ES-I3 (cell line): Measurements from ENCODE around the gene TBC1D2.

Experiments
- H3K36me3 ChIP-seq: 2 replicates; pipeline ENCODE4 v1.6.1; 2013; ENCODE audit warnings: mild to moderate bottlenecking, low read length, control low read depth, moderate library complexity; ENCODE audit not compliant: insufficient read depth
- H3K4me1 ChIP-seq: 2 replicates; pipeline ENCODE4 v1.6.1; 2013; ENCODE audit warnings: mild to moderate bottlenecking, control low read depth, low read length; ENCODE audit not compliant: insufficient read depth
- H3K9ac ChIP-seq: 2 replicates; pipeline ENCODE4 v1.6.1; 2013; ENCODE audit warnings: low read depth, mild to moderate bottlenecking, low read length, moderate library complexity
- H3K9me3 ChIP-seq: 2 replicates; pipeline ENCODE4 v1.6.1; 2013; ENCODE audit warnings: mild to moderate bottlenecking, low read length, moderate library complexity; ENCODE audit not compliant: control insufficient read depth, insufficient read depth

TBC1D2 gene

DNA sequence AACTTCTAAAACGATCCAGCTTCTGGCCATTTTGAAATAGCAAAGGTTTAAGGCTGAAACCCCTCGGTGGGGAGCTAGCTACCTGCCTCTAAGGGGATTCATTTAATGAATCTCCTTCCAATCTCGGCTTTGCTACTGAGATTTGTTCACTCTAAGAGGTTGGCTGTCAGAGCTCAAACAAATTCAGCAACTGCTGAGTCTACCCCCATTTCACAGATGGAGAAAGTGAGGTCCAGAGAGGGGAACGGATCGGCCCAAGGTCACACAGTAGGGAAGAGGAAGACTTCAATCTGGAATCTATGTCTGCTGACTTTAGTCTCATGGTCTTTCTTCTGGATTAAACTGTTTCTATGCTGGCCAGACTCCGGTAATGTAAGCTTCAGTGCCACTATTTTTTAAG, 66.0 kb downstream of the TBC1D2 start:
- no peaks in the 10 kb centered on the region for H3K9me3 ChIP-seq
- H3K36me3 ChIP-seq = no peaks in the 10 kb centered on the region
- H3K4me1 ChIP-seq = peaks cover 13% of the 10 kb centered on the region
- no peak overlapping the region for H3K9ac ChIP-seq

DNA sequence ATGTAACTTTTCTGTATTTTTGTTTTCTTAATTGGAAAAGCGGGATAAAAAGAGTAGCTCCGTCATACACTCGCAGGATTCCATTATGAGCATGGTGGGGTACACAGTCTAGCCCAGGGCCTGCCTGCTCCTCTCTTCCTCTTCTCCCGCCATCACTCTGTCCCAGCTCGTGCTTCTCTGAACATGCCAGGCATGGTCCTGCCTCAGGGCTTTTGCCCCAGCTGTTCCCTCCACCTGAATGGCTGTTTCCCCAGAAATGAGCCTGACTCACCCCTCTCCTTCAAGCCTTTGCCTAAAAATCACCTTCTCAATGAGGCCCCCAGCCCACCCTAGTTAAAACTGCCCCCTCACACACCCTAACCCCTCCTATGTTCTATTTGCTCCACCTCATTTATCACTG, 67.5 kb downstream of the TBC1D2 start:
- Histone ChIP-seq H3K4me1 (peaks cover 9% of the 10 kb centered on the region), H3K36me3 (no peaks in the 10 kb centered on the region), H3K9ac (no peak overlapping the region), H3K9me3 (no peaks in the 10 kb centered on the region)

DNA sequence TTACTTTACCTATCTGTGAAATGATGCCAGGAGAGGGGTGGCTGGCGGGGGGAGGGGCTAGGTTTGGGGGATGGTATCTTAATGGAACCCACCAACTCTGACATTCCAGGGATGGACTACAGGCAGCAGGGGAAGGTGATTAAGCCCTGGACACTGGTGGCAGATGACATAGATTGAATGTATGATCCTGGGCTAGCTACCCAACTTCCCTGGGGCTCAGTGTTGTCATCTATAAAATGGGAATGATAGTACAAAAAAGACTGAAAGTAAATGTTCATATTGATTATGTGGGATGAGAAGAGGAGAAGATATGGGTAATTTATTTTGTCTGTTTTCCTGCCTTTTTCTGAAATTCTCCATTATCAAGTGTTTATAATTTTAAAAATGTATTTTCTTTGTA, 69.2 kb downstream of the TBC1D2 start:
- H3K9me3 ChIP-seq = no peaks in the 10 kb centered on the region
- no peak overlapping the region for H3K9ac ChIP-seq
- peaks cover 18% of the 10 kb centered on the region for H3K4me1 ChIP-seq
- H3K36me3 ChIP-seq = no peaks in the 10 kb centered on the region

DNA sequence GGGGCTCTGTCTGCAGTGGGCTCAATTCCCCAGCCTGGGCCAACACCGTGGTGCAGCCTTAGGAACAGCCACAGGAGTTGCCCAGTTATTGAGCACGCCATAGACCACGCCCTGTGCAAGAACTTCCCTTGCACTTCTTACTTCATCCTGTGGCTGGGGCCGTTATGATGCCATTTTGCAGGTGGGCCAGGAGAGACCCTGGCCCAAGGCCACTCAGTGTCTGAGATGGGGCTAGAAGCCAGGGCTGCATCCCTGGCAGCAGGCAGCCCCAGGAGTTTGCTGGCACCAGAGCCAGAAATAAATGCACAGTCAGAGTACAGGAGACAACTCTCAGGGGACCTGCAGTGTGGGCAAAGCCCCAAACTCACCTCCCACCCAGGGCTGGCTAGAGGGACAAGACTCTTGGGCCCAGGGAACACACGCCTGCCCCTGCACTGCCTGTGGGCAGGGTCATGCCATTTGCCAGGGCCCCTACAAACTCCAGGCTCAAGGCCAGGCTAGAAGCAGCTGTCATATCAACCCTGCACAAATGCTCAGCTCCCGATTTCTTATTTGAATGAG, 69.8 kb downstream of the TBC1D2 start:
- no peaks in the 10 kb centered on the region for H3K9me3 ChIP-seq
- H3K36me3 ChIP-seq = no peaks in the 10 kb centered on the region
- H3K4me1 ChIP-seq = peaks cover 14% of the 10 kb centered on the region
- H3K9ac ChIP-seq = no peak overlapping the region

DNA sequence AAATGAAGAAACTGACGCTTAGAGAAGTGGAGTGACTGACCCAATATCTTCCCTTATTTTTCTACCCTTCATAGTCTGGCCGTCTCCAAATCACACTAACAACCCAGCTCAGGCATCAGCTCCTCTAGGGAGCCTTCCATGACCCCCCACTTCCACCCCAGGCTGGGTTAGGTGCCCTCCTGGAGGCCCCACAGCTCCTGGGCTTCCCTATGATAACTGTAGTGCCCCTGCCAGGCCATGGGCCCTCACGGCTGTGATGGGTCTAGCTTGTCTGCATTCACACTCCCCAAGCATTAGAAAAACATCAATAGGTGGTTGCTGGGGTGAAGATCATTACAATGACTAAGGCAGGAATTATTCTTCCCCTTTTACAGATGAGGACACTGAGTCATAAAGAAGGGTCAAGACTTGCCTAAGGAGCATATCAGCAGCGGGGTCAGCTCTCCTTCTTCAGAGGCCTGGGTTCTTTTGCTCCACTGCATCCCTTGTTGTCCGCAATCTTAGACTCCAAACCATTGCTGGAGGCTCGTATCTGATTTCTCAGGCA, 70.4 kb downstream of the TBC1D2 start:
- no peaks in the 10 kb centered on the region for H3K36me3 ChIP-seq
- no peaks in the 10 kb centered on the region for H3K9me3 ChIP-seq
- peaks cover 14% of the 10 kb centered on the region for H3K4me1 ChIP-seq
- no peak overlapping the region for H3K9ac ChIP-seq

DNA sequence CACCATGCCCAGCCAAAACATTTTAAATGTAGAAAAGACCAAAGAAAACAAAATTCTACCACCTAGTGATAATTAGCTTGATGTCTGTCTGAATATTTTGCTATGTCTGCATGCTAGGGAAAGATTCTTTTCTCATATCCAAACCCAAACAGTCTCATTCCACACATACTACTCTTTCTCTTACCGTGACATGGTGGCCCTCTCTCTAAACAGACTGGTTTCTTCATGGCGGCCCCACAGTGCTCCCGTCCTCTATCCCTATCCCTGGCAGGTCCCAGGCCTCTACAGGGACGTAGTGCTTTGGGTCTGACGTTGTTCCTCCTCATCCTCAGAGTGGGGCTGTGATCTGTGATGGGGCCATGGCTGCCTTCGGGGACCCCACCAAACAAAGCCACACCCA, 71.1 kb downstream of the TBC1D2 start:
- Histone ChIP-seq H3K9me3 (no peaks in the 10 kb centered on the region), H3K9ac (no peak overlapping the region), H3K4me1 (peaks cover 14% of the 10 kb centered on the region), H3K36me3 (no peaks in the 10 kb centered on the region)

DNA sequence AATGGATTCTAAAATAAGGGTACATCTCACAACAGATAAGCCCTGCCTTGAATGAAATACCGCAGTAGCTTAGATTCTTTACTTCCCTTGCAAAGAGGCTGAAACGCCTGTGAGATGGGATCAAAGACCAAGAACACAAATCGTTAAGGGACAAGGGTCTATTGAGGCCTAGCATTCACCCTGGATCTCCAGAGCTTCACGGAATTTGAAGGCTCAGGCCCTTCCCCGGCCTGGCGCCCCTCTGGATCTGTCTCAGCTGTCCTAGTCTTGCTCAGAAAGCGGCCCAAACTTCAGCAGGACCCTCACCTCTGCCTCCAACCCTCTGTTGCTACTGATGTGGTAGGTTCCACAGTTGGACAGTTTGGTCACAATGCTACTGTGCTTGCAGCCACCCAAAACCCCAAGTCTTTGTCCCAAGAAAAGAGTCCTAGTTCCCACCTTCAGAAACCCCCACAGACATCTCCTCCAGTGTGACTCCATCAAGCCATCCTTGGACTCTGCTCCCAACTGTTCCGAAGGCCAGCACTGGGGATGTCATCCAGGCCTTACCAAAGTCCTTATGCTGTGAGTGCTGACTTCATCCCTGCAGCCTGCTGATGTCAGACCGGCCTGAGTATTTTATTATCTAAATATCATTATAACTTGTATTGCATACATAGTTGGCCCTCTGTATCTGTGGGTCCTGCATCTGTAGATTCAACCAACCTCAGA, 72.4 kb downstream of the TBC1D2 start:
- Histone ChIP-seq H3K9me3 (no peaks in the 10 kb centered on the region), H3K9ac (no peak overlapping the region), H3K4me1 (peaks cover 11% of the 10 kb centered on the region), H3K36me3 (no peaks in the 10 kb centered on the region)

DNA sequence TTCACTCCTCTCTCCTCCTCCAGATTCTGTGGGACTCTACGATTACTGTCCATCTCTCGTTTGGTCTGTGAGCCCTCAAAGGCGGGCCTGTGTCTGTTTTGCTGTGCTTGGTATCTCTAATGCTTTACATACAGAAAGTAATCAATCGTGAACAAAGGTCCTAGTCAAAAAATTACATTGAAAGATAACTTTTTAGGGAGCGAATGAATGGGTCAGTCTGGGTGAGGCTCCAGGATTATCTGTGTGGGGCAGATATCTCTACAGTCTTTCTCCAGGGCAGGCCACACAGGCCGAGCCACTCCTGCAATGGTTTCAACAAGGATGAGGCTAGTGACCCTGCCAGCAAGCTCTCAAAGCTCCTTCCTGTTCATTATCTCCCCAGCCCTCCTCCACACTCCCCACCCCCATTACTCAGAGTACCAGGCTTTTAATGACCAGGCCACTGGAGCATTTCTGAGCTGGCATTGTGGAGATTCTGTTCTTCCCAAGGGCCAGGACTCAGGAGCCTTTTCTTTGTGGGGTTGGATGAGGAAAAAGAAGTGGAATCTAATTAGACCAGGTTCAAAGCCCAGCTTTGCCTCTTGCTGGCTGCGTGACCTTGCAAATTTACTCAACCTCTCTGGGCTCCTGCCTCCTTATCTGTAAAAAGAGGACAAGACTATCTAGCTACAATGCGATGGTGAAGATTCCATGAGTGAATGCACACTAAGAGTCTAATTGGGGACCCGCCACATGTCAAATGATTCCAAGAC, 73.2 kb downstream of the TBC1D2 start:
- H3K36me3 ChIP-seq = no peaks in the 10 kb centered on the region
- no peaks in the 10 kb centered on the region for H3K9me3 ChIP-seq
- H3K9ac ChIP-seq = no peak overlapping the region
- peaks cover 11% of the 10 kb centered on the region; the same call in 1 of the 2 replicates for H3K4me1 ChIP-seq

DNA sequence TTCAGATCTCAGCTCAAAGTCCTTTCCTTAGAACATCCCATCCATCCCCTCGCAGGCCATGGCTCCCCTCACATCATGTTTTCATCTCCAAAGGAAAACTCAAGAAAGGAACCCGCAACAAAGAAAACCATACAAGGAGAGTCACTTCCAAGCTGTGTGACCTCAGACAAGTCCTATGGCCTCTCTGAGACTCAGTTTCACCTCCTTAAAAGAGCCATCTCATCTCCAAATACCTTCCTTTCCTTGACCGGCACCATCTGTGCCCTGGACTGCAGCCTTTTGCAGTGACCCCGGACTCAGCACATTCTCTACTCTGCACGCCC, 73.7 kb downstream of the TBC1D2 start:
- Histone ChIP-seq H3K9me3 (no peaks in the 10 kb centered on the region), H3K9ac (no peak overlapping the region), H3K4me1 (peaks cover 11% of the 10 kb centered on the region; the same call in 1 of the 2 replicates), H3K36me3 (no peaks in the 10 kb centered on the region)

DNA sequence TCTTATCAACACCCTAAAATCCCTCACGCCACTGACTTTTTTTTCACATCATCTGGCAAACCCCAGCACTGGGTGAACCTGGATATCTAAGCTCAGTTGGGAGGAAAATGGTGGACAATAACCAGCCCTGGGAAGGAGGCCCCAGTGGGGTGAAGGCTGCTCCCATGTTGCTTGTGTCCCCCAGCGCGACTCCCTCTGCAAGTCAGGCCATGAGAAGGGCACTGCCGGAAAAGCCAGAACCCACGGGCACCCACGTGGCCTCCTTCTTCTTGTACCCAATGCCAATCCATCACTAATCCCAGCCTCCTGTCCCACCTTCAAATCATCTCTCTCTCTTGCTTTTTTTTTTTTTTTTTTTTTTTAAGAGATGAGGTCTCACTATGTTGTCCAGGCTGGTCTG, 74.5 kb downstream of the TBC1D2 start:
- no peak overlapping the region for H3K9ac ChIP-seq
- H3K36me3 ChIP-seq = no peaks in the 10 kb centered on the region
- H3K9me3 ChIP-seq = no peaks in the 10 kb centered on the region
- H3K4me1 ChIP-seq = peaks cover 11% of the 10 kb centered on the region; the same call in 1 of the 2 replicates

DNA sequence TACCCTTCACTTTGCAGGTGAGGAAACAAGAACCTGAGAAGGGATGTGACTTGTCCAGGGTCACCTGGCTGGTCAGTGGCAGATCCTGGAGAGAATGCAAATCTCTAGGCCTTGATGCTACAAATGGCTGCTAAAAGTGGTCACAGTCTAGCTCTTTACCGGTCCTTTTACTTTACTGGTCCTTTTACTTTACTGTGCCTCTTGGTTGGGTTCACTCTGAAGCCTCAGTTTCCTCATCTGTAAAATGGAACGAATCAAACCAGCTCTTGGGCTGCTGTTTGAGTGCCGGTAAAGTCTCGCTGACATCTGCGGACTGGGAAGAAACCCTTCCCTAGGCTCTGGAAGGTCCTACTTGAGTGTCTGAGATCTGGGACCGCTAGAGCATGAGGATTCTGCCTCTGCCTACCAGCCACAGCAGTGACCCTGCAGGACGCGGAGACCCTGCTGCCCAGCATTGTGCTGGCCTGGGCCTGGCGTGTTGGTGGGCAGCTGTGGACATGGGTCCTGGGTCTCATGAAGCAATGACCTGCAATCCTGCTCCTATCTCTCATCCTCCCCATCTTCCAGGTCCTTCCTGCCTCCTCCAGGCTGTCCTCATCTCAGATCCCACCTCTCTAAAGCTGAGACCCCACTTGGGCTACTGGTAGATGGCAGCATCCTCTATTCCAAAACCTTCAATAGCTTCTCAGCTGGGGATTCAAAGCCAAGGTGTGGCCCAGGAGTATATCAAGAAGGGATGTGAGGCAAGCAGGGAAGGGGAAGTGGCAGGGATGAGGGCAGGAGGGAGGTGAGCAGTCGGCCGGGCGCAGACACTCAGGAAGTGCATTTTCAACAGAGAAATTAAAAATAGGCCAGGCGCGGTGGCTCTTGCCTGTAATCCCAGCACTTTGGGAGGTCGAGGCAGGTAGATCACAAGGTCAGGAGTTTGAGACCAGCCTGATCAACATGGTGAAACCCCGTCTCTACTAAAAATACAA, 76.3 kb downstream of the TBC1D2 start:
- Histone ChIP-seq H3K4me1 (peaks cover 18% of the 10 kb centered on the region; the same call in 1 of the 2 replicates), H3K9me3 (no peaks in the 10 kb centered on the region), H3K9ac (no peak overlapping the region), H3K36me3 (no peaks in the 10 kb centered on the region)

DNA sequence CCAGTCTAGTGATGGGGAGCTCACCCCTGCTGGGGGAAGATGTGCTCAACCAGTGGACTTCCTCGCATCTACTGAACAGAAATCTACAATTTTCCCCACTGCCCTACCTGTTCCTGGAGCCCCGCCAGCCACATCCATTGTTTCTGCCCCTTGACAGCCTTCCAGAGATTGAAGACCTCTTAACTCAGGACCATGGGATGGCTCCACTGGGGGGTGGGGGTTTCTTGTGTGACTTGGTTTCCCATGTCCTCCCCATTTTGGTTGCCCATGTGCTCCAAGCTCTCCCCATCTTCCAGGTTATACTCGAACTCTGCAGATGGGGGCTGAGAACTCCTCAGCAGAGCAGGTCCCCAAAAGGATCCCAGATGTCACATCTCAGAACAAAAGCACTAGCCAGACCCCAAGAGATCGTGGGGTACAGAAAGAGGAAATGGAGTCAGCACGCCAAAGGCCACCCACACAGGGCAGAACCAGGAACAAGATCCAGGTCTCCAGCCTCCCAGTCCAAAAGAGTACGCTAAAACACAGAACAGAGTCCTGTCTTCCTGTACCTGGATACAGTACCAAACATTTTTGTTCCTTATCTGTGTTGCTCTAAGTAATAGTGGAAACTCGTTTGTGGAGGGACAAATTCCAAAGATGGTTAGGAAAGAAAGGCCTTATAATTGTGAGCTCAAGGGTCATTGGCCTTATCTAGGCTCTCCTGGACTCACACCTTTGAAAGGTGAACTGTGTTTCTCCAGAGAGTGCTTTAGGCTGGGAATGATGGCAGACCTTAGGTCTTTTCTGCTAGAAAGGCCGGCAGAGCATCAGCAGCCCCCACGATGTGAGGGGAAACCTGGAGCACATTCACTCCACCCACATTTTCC, 78.8 kb downstream of the TBC1D2 start:
- Histone ChIP-seq H3K9me3 (no peaks in the 10 kb centered on the region), H3K36me3 (no peaks in the 10 kb centered on the region), H3K4me1 (peaks cover 21% of the 10 kb centered on the region), H3K9ac (no peak overlapping the region)

DNA sequence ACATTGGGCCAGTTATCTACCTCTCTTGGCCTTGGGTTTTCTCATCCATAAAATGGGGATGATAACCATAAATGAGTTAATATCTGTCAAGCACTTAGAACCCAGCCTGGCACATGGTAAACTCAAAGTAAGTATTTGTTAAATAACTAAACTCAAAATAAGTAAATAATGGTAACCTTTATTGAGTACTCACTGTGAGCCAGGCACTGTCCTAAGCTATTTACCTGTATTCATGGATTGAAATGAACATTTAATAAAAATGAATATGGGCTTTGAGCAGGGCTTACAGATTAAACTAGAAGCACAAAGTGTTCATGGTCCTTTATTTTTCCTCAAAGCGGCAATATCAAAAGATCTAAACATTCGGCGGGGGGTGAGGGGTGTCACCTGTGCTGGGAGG, 79.7 kb downstream of the TBC1D2 start:
- H3K9ac ChIP-seq = no peak overlapping the region
- H3K9me3 ChIP-seq = no peaks in the 10 kb centered on the region
- H3K4me1 ChIP-seq = peaks cover 27% of the 10 kb centered on the region
- H3K36me3 ChIP-seq = no peaks in the 10 kb centered on the region
